Heart left ventricle (tissue), 16 donors: ENCODE data around the gene KIAA1217. TPM values are rescaled to one million over a fixed set of nuclear protein-coding genes. Genes with fewer than 3 reads are reported as not detected.
A peak's percentile ranks its signal among the peaks of the same experiment; 100 is the strongest.
"Not testable (repeated sequence)": the region's sequence is repeated elsewhere in the genome, so short reads cannot be mapped to it uniquely, and the experiment has no call there.

ENCODE experiments used
- ATAC-seq, 4 donors: fragments of 200-7000 bp; cut with Tn5 transposase; one replicate each; pipeline ENCODE4 v1.9.1; 2020 to 2022; ENCODE audit warnings: moderate library complexity in 4 of 4, mild to moderate bottlenecking in 3 of 4, moderate number of reproducible peaks in 1 of 4
- DNase-seq, 5 donors: peaks; one replicate each; pipeline ENCODE4 v3.0.0-alpha.2; 2020
- H3K27ac ChIP-seq, 12 donors: fragments of 200-600 bp; sonication (generic) in 4 of 12; one replicate each; pipeline versions ENCODE4 v1.5.0 to v1.8.0; 2016 to 2022; ENCODE audit warnings: mild to moderate bottlenecking in 2 of 12
- H3K27me3 ChIP-seq, 9 donors: fragments of 200-600 bp; sonication (generic) in 2 of 9; one replicate each; pipeline versions ENCODE4 v1.5.1 to v1.8.0; 2016 to 2022; ENCODE audit warnings: mild to moderate bottlenecking in 3 of 9
- H3K36me3 ChIP-seq, 9 donors: fragments of 200-600 bp; sonication (generic) in 2 of 9; one replicate each; pipeline versions ENCODE4 v1.5.0 to v1.8.0; 2018 to 2022; ENCODE audit warnings: mild to moderate bottlenecking in 2 of 9
- H3K4me1 ChIP-seq, 12 donors: fragments of 200-600 bp; sonication (generic) in 4 of 12; one replicate each; pipeline versions ENCODE4 v1.5.0 to v1.8.0; 2016 to 2022; ENCODE audit warnings: mild to moderate bottlenecking in 3 of 12
- H3K4me3 ChIP-seq, 12 donors: fragments of 200-600 bp; sonication (generic) in 4 of 12; one replicate each; pipeline versions ENCODE4 v1.5.0 to v1.8.0; 2017 to 2022; ENCODE audit warnings: mild to moderate bottlenecking in 9 of 12, moderate library complexity in 4 of 12
- H3K9me3 ChIP-seq, 12 donors: fragments of 200-600 bp; sonication (generic) in 4 of 12; one replicate each; pipeline versions ENCODE4 v1.5.0 to v1.8.0; 2016 to 2022; ENCODE audit warnings: mild to moderate bottlenecking in 1 of 12
- POLR2A ChIP-seq, 2 donors: fragments of 450-650 bp; IDR thresholded peaks; one replicate each; pipeline ENCODE4 v1.6.1; 2017; ENCODE audit warnings: antibody characterized with exemption in 2 of 2, mild to moderate bottlenecking in 2 of 2, moderate library complexity in 2 of 2
- WGBS, 4 donors: extraction: QIAGEN DNeasy Blood & Tissue Kit in 2 of 4; methylation state at CpG; one replicate each; pipeline versions ENCODE4 v1.1.5 to v1.1.7; 2013 to 2018; 5-methylcytosine and 5-hydroxymethylcytosine counted together
- intact Hi-C, 10 donors: fragments of 100-400 bp; cut with DNase I; formaldehyde crosslinking; loops; one replicate each; pipeline versions ENCODE4 v1.11.1 to v1.14.2; 2022
- polyA plus RNA-seq, 2 donors: library from polyadenylated mRNA; stranded (reverse); fragments of 200-250 nt; gene quantifications; one replicate each; pipeline ENCODE4 v1.2.3, GENCODE V29; 2013
- total RNA-seq, 9 donors: library from RNA; depleted of rRNA in 2 of 9; stranded (reverse); fragments of >200 nt in 2 of 9; fragmentation: NEBNext Ultra II Directional in 3 of 9; extraction: Animal tissue kit (Norgen Biotek cat#: 25700) in 3 of 9; gene quantifications; one replicate each; pipeline versions ENCODE4 v1.1.0 to v1.2.4, GENCODE V29; 2016 to 2023
- TF ChIP-seq, protein P1 (sequence below), 12 donors: fragments of 200-600 bp; sonication (generic) in 4 of 12; IDR thresholded peaks; one replicate each; pipeline versions ENCODE4 v1.5.0 to v1.8.0; 2018 to 2022; ENCODE audit warnings: antibody characterized with exemption in 12 of 12, mild to moderate bottlenecking in 5 of 12
- donor health status: ischemic (EF 13 %, LVEDD 7.1; RV severe dilation, severe dysfunction).
- donor health status: healthy with polysubstance abuse.
- donor health status: DM: no; HTN: yes; CAD: no.
- donor health status: DM: no; HTN: no; CAD: no.
- donor health status: ischemic (EF 25% LVEDD 6.9; RV normal size, moderate dysfunction).
- donor health status: ischemic (EF 25% LVEDD 5.7; RV mildly dilated, moderate dysfunction).
- donor health status: healthy.
- donor health status: DM: yes; HTN: yes; CAD: no.
- donor health status: ischemic (EF 35%, LVEDD 5.7; RV mildly dilated, moderate dysfunction).
- donor health status: nonischemic (EF 11% LVEDD 7.7; RV severe dilation, severe dysfunction).
- donor health status: DM: yes; HTN: yes; CAD: no.
- donor health status: PGD.
- donor health status: ischemic (EF 29% LVEDD 5.4; RV normal size, mild dysfunction).
- donor health status: nonischemic (EF 23%, LVEDD 6.1; RV moderate dilation, normal function).

KIAA1217 gene
- total and polyA plus RNA-seq, 11 donors = 12.7 to 66.7 (median 33.5) TPM

DNA sequence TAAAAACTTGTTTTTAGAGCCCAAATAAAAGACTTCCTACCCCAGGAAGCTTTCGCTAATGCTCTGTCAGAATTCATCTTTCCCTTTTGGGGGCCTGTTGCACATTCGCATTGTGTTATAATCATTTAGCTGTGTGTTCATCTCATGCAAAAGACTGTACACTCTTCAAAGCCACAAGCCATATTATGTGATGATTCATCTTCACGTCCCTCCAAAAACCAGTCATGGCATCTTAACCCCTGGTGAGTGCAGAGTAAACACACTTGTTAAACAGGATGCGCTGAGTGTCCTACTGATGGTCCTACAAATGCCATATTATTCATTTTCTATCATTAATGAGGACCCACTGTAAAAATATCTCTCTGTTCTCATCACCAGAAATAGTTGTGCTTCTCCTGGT lies 235.4 kb downstream of the KIAA1217 start:
- ATAC-seq (no peak), DNase-seq (no peak)
- H3K9me3 ChIP-seq = no peaks in the 10 kb centered on the region
- intact Hi-C loops = no loop called here
- no peak for TF ChIP-seq POLR2A (IDR thresholded peaks at IDR 0.05)
- TF ChIP-seq, protein P1, sequence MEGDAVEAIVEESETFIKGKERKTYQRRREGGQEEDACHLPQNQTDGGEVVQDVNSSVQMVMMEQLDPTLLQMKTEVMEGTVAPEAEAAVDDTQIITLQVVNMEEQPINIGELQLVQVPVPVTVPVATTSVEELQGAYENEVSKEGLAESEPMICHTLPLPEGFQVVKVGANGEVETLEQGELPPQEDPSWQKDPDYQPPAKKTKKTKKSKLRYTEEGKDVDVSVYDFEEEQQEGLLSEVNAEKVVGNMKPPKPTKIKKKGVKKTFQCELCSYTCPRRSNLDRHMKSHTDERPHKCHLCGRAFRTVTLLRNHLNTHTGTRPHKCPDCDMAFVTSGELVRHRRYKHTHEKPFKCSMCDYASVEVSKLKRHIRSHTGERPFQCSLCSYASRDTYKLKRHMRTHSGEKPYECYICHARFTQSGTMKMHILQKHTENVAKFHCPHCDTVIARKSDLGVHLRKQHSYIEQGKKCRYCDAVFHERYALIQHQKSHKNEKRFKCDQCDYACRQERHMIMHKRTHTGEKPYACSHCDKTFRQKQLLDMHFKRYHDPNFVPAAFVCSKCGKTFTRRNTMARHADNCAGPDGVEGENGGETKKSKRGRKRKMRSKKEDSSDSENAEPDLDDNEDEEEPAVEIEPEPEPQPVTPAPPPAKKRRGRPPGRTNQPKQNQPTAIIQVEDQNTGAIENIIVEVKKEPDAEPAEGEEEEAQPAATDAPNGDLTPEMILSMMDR (IDR thresholded peaks at IDR 0.05) = no peak
- 85 to 94% (median 92%) methylated on average over 4 of the region's 4 CpGs for WGBS, 4 donors
- H3K27ac ChIP-seq = no peak overlapping the region
- H3K36me3 ChIP-seq = peaks cover 0 to 23% (median 3%) of the 10 kb centered on the region in 9 donors
- no peak overlapping the region for H3K4me3 ChIP-seq
- no peaks in the 10 kb centered on the region for H3K27me3 ChIP-seq
- peaks cover 6 to 36% (median 14%) of the 10 kb centered on the region in 12 donors for H3K4me1 ChIP-seq

DNA sequence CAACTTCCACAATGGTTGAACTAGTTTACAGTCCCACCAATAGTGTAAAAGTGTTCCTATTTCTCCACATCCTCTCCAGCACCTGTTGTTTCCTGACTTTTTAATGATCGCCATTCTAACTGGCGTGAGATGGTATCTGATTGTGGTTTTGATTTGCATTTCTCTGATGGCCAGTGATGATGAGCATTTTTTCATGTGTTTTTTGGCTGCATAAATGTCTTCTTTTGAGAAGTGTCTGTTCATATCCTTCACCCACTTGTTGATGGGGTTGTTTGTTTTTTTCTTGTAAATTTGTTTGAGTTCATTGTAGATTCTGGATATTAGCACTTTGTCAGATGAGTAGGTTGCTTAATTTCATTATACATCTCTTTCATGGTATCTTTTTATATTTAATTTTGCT lies 237.0 kb downstream of the KIAA1217 start:
- H3K27me3 ChIP-seq, ATAC-seq, DNase-seq, H3K4me3 ChIP-seq, H3K9me3 ChIP-seq, H3K27ac ChIP-seq, H3K36me3 ChIP-seq: not testable (repeated sequence)
- H3K4me1 ChIP-seq = peaks cover 6 to 49% (median 22%) of the 10 kb centered on the region in 12 donors
- WGBS, 4 donors = 86 to 95% (median 90%) methylated on average over 2 of the region's 2 CpGs
- intact Hi-C loops = loop anchor here in 1 of 10 donors (5.0 kb wide), 1 partner anchor 51 kb away; no protein-coding TSS in a partner anchor

DNA sequence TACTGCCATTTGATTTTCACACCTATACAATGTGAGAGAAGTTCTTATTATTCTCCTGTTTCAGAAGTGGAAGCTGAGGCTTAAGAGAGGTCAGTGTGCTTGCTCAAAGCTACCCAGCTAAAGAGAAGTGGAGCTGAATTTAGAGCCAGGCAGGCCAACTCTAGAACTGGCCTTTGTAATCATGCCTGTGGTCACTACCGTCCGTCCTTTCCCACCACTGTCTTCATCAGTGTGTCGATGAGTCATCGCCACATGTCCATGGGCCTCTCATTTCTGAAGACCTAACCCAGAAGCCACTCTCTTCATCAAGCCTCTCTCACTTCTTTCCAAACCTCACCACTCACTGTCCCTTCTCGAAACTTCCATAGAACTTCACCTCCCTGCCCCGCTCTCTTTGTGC lies 237.8 kb downstream of the KIAA1217 start:
- peaks cover 0 to 9% (median 0%) of the 10 kb centered on the region in 9 donors for H3K36me3 ChIP-seq
- no peaks in the 10 kb centered on the region for H3K27me3 ChIP-seq
- ATAC-seq = no peak
- H3K4me1 ChIP-seq = peaks cover 6 to 57% (median 26%) of the 10 kb centered on the region in 12 donors
- TF ChIP-seq POLR2A (IDR thresholded peaks at IDR 0.05) = no peak
- TF ChIP-seq, protein P1 (IDR thresholded peaks at IDR 0.05) = no peak
- no peak overlapping the region for H3K4me3 ChIP-seq
- no peak overlapping the region for H3K27ac ChIP-seq
- no peak for DNase-seq
- intact Hi-C loops = loop anchor here in 1 of 10 donors (5.0 kb wide), 1 partner anchor 51 kb away; no protein-coding TSS in a partner anchor
- no peaks in the 10 kb centered on the region for H3K9me3 ChIP-seq
- WGBS, 4 donors = 90 to 93% (median 92%) methylated on average over 6 of the region's 6 CpGs

DNA sequence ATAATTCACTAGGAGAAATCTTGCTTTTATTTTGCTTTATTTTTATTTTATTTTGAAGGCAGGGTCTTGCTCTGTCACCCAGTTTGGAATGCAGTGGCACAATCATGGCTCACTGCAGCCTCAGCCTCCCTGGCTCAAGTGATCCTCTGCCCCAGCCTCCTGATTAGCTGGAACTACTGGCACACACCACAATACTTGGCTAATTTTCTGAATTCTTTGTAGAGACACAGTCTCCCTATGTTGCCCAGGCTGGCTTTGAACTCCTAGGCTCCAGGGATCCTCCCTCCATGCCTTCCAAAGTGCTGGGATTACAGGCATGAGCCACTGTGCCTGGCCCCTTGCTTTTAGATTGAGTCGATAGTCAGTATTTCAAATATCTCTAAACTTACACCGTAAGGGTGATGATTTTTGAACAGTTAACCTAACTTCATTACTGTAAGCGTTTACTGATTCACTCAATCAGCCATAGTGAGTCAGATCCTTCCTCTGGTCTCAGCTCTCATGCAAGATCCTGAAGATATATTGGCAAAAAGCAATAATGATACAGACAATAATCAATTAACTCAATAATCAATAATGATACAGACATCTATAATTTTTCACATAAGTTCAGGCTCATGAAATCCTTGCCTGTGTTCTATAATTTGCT lies 239.5 kb downstream of the KIAA1217 start:
- ATAC-seq = peak in 3 of 4 donors; percentile 6 to 17 (median 10)
- H3K9me3 ChIP-seq = no peaks in the 10 kb centered on the region

GRCh38 chr10:24449321-24449740 lies 240.4 kb downstream of the KIAA1217 start:
- intact Hi-C loops = loop anchor here in 1 of 10 donors (5.0 kb wide), 1 partner anchor 48 kb away; no protein-coding TSS in a partner anchor
- Histone ChIP-seq H3K9me3 (no peaks in the 10 kb centered on the region), H3K27me3 (no peaks in the 10 kb centered on the region), H3K4me3 (peak overlapping the region in 11 of 12 donors; percentile 10 to 58 (median 43)), H3K27ac (peak overlapping the region; percentile 10 to 74 (median 62)), H3K4me1 (peaks cover 6 to 58% (median 30%) of the 10 kb centered on the region in 12 donors), H3K36me3 (peaks cover 0 to 2% (median 0%) of the 10 kb centered on the region in 9 donors)
- no peak for TF ChIP-seq POLR2A (IDR thresholded peaks at IDR 0.05)
- TF ChIP-seq, protein P1 (IDR thresholded peaks at IDR 0.05) = no peak
- ATAC-seq (peak; percentile 61 to 90 (median 72)), DNase-seq (no peak)
- 7 to 11% (median 9%) methylated on average over 5 of the region's 5 CpGs for WGBS, 4 donors

More for the DNA sequence above, 239.5 kb downstream of the KIAA1217 start:
- Histone ChIP-seq H3K4me3 (peak overlapping the region in 5 of 12 donors; percentile 40 to 58 (median 43)), H3K4me1 (peaks cover 6 to 59% (median 28%) of the 10 kb centered on the region in 12 donors), H3K36me3 (peaks cover 0 to 3% (median 0%) of the 10 kb centered on the region in 9 donors), H3K27ac (peak overlapping the region; percentile 10 to 74 (median 62)), H3K27me3 (no peaks in the 10 kb centered on the region)
- 53 to 79% (median 66%) methylated on average over 3 of the region's 3 CpGs for WGBS, 4 donors
- intact Hi-C loops = loop anchor here in 1 of 10 donors (5.0 kb wide), 1 partner anchor 49 kb away; no protein-coding TSS in a partner anchor
- no peak for TF ChIP-seq POLR2A (IDR thresholded peaks at IDR 0.05)
- no peak for DNase-seq
